HG02884 (cell line): ENCODE data around the gene ZNF200.
"Not testable (repeated sequence)": the region's sequence is repeated elsewhere in the genome, so short reads cannot be mapped to it uniquely, and the experiment has no call there.

Source experiments
- ATAC-seq: cut with Tn5 transposase; IDR thresholded peaks from one replicate; pipeline ENCODE4 v1.9.1; 2021; ENCODE audit warnings: mild to moderate bottlenecking, moderate library complexity; ENCODE audit not compliant: unreplicated experiment

ZNF200 gene, protein sequence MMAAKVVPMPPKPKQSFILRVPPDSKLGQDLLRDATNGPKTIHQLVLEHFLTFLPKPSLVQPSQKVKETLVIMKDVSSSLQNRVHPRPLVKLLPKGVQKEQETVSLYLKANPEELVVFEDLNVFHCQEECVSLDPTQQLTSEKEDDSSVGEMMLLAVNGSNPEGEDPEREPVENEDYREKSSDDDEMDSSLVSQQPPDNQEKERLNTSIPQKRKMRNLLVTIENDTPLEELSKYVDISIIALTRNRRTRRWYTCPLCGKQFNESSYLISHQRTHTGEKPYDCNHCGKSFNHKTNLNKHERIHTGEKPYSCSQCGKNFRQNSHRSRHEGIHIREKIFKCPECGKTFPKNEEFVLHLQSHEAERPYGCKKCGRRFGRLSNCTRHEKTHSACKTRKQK

DNA sequence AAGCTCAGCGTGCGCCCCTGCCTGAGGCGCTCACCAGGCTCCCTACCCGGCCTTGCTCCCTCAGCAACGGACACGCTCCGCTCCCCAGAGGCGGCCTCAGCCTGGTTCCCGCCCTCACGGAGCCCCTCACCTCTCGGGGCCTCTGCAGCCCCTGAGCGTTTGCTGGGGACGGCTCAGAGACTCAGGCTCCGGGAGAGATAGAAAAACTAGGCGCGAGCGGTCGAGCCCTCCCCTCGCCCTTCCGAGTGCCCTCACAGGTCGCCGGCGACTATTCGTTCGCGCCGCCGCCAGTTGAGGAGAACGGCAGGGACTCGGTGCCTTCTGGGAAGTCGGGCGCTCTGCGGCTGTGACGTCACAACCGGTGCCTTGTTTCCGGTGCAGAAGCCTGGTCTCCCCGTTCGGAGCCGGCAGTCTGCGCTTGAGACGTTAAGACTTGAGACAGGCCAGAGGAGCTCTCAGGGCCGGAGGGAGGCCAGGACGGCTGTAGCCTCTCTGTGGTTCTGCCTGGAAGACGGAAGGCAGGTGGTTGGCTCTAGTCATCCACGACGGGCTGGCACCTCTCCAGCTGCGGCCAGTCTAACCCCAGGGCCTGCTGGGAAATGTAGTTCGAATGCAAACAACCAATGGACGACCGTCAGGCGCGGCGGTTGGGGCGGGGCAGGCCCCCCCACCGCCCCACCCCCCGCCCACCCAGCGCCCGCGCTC, at the start of gene ZNF200:
Gene ZNF200, minus strand, starts transcription at position 302 of the 705 bp plus-strand sequence. CDS start 1,403 bp downstream, outside the sequence.
- peak; percentile 88 for ATAC-seq

DNA sequence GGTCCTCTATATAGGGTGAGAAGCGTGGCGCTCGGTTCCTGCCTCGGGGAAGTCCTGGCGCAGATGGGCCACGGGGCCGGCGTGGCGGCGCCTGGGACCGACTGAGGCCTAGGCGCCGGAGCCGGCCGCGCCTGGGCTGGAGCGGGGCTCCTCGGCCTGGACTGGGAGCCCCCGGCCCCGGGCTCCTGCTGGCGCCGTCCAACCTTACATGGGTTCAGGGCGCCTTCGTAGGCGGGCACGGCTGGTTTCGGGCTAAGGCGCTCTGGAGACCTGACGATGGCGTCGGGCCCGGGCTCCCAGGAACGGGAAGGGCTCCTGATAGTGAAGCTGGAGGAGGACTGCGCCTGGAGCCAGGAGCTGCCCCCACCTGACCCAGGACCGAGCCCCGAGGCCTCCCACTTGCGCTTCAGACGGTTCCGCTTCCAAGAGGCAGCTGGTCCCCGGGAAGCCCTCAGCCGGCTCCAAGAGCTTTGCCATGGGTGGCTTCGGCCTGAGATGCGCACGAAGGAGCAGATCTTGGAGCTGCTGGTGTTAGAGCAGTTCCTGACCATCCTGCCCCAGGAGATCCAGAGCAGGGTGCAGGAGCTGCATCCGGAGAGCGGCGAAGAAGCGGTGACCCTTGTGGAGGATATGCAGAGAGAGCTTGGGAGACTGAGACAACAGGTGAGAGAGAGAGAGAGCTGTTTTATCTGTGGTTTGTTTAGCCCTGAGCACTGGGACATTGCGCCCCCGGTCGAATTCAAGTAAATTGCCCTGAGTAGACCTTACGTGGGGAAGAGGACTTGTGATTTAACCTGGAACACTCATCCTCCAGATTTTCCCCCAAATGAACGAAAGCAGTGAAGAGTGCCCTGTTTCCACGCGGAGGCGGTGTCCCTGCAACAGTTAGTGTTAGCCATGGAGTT, 48.8 kb upstream of the ZNF200 start:
- ATAC-seq, result no peak

DNA sequence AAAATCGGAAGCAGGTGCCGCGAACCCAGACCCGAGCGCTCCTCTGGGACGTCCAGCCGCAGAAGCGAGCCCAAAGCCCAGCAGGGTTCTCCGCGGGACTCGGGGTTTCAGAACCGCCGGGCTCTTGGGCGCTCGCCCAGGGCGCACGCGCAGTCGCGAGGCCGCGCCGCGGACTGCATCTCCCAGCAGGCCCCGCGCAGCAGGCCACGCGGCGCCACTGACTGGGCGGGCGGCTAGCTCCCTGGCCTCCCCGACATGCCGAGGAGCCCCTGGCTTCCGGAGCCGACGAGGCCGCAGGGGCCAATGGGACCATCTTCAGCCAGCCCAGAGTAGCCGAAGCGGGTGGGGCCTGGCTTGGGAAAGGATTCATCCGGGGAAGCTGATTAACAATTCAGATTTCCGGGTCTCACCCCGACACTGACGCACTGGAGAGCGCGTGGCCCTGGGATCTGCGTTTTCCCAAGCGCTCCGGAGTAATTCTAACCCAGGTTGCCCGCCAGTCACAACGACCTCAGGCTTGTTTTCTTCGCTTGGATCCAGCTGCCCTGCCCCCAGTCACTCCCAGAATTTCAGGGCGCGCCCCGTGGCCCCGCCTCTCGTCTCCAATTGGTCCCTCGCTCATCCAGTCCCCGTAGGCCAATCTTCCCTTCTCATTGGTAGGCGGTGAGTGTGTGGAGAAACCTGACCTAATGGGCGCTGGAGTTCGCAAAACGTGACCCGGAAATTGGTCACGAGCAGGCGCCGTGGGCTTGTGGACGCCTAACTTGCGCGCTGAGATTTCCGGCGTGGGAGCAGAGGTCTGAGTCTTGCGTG, 48.0 kb upstream of the ZNF200 start, which contains the start of gene ZNF263:
Gene ZNF263, plus strand, starts transcription at position 762 of the 813 bp plus-strand sequence. CDS start 328 bp downstream, outside the sequence.
- peak; percentile 83 for ATAC-seq

DNA sequence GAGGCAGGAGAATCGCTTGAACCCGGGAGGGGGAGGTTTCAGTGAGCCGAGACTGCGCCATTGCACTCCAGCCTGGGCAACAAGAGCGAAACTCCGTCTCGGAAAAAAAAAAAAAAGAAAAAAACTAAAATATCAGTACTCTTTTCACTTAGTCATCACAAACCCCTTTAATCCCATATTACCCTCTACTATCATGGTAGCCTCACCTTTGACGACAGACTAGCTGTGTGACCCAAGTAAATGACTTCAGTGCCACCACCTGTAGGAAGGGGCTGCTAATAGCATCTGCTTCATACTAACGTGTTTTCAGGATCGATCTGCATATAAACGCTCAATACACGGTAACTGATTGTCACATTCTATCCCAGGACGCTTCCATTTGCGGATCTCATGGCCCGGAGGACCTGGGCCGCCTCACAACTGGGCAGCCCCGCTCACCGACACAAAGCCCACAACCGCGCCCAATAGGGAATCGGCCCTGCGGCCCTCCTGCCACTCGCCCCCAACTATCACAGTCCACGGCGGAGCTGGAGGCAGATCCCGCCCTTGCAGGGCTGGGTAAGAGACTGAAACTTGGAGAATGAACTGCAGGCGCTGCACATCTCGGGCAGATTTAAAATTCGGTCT, 47.3 kb upstream of the ZNF200 start:
- ATAC-seq, result peak; percentile 14

DNA sequence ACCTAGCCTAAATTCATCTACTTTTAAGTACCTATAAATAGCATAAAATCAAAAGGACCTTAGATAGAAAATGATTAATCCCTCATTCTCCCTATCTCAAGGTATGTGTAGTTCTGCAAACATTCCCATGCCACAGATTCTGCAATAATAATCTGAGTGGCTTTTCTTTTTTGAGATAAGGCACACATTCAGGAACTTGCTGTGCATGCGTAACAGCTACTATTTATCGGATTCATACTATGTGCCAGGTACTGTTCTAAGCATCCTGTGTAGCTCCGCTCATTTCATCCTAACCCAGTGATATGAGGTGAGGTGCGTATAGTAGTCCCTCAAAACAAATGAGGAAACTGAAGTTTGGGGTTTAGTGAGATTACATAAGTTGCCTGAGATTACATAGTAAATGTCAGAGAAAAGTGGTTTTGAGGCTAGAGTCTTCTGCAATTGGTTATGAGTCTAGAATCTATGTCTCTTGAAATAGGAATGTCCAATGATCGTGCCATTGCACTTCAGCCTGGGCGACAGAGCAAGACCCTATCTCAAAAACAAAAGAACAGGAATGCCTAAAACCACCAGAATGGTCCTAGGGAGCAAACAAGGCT, 46.4 kb upstream of the ZNF200 start:
- ATAC-seq, result no peak

DNA sequence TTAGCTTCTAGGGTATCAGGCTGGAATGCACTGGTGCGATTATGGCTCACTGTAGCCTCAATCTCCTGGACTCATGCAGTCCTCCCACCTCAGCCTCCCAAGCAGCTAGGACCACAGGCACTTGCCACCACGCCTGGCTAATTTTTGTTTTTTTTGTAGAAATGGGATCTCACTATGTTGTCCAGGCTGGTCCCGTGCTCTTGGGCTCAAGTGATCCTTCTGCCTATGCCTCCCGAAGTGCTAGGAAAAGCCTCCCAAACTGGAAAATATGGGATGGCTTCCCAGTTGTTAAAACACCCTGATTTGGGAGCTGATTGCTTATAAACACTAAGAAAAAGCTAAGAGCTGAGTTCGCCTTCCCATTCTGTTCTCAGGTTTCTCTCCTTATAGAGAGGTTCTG, 41.7 kb upstream of the ZNF200 start:
- ATAC-seq, result no peak

DNA sequence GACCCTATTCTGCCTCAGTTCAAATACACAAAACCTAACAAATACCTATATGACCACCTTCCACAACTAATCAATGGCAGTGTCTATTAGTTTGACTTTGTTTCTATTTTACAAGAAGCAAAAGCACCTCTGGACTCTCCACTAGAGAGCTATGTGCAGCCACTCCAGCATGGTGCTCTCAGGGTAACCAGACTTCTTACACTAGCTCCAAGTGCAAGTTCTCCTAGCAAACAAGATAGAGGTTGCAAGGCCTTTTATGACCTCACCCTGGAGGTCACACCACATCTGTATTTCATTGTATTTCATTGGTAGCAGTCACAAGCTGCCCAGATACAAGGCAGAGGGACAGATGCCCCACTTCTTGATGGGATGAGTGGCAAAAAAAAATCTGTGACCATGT, 40.0 kb upstream of the ZNF200 start:
- no peak for ATAC-seq

DNA sequence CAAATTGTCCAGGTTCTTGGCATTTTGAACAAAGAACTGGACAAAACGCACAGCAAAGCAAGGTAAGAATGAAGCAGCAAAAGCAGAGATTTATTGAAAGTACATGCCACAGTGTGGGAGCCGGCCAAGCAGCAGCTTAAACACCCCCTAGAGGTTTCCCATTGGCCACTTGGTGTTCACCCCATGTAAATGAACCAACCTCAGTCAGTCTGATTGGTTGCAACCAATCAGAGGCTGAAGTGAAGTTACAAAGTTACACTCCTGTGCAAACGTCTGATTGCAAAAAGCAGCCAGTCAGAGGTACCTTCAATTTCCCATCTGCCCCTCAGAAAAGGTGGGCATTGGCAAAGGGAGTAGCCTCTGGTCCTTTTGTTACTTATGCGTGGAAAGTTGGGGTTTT, 39.5 kb upstream of the ZNF200 start:
- no peak for ATAC-seq

DNA sequence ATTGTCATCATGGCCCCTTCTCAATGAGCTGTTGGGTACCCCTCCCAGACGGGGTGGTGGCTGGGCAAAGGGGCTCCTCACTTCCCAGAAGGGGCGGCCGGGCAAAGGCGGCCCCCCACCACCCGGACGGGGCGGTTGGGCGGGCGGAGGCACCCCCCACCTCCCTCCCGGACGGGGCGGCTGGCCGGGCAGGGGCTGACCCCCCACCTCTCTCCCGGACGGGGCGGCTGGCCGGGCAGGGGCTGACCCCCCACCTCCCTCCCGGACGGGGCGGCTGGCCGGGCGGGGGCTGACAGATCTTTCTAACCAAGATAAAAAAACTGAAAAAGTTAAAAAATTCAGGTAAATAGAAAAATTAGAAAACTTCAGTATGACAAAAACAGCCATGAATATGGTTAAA, 36.3 kb upstream of the ZNF200 start:
- ATAC-seq, result not testable (repeated sequence)

DNA sequence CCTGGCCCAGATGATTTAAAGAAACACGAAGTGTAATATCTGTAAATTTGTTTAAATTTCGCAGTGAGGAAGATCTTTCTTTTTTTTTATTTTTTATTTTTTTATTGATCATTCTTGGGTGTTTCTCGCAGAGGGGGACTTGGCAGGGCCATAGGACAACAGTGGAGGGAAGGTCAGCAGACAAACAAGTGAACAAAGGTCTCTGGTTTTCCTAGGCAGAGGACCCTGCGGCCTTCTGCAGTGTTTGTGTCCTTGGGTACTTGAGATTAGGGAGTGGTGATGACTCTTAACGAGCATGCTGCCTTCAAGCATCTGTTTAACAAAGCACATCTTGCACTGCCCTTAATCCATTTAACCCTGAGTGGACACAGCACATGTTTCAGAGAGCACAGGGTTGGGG, 35.8 kb upstream of the ZNF200 start:
- ATAC-seq, result not testable (repeated sequence)

DNA sequence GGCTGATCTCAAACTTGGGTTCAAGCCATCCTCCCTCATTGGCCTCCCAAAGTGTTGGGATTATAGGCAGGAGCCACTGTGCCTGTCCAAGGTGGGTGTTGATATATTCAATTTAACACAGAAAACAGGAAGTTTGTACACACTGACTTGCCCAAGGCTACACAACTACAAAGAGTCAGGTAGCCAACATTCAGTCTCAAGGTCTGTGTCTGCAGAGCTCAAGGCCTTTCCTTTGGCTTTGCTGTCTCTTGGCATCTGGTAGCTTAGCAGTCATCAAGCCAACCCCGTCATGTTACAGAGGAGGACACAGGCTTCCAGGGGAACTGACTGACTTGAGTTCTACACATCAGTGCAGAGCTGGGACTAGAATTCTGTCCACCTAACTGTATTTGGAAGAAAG, 33.3 kb upstream of the ZNF200 start:
- no peak for ATAC-seq

DNA sequence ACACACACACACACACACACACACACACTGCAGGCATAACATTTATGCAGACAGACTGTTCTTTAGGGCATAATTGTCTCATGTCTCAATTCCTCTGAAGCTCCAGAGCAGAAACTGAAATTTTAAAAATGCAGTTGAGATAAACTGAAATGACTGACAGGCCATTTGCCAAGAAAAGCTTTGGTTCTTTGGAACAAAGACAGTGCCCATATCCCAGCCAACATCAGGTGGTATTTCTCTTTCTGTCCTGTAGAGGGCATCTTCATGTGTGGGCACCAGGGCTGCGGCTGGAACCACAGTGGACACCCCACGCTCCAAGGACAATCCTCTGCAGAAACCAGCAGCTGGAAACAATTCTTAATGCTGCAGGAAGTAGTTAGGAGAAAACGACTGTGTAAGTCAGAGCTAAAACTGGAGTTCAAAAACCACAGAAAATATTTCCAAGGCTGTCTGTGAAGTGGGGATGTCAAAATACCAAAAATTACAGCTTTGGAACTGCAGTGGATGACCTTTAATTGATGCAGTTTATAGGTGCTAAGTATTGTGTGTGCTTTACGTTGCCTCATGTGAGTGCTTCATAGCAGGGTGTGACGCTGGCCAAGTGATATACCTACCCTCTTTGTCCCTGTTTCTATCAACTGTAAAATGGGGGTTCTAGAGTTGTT, 32.0 kb upstream of the ZNF200 start:
- ATAC-seq, result no peak

DNA sequence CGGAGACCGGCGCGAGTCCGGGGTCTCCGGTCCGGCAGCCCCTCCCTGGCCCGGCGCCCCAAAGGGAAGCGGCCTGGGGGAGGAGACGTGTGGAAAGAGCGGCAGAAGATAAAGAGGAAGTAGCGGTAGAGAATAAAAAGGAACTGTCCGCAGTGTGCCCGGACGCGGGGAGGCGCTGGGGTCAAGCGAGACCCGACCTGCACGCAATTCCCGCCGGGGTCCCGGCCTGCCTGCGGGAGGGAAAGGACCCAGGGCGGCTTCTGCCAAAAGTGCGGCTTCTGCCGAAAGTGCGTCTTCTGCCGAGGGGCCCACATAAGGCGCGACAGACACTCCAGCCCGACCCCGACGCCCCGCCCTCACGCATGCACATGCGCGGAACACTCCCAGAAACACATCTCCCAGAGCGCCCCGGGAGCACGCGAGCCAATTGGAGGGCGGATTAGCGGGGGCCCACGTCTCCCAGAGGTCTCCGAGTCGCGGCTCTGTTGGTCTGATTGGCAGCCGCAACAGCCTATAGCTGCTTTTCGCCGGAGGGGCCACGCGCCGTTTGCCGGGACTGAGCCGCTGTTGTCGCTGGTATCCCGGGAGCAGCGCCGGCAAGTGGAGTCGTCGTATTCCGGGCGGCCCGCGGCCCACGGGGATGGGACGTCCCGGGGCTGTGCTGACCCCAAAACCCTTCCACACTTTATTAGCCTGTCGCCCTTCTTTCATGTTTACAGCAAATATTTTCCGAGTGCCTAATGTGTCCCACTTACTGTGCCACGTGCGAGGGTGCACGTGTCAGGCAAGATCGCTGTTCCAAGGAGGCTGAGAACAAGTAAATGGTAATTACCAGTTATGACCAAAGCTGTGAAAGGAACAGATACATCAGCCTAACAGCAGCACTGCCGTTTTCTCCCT, 29.4 kb upstream of the ZNF200 start:
- peak; percentile 77 for ATAC-seq

DNA sequence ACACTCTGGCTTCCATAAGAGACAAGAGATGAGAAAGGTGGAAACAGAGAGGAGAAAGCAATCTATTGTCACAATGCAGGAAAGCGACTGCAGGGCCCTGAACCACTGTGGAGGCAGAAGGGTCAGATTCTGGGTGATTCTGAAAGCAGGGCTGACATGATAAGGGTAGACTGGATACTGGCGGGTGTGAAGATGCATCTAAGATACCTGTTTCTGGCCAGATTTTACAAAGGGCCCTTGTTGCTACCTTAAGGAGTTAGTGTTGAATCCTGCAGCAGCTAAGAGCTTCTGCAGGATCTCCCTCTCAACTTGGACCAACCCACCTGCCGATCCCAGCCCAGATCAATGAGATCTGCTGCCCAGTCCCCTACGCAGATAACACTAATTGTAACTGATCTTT, 27.6 kb upstream of the ZNF200 start:
- ATAC-seq, result no peak

DNA sequence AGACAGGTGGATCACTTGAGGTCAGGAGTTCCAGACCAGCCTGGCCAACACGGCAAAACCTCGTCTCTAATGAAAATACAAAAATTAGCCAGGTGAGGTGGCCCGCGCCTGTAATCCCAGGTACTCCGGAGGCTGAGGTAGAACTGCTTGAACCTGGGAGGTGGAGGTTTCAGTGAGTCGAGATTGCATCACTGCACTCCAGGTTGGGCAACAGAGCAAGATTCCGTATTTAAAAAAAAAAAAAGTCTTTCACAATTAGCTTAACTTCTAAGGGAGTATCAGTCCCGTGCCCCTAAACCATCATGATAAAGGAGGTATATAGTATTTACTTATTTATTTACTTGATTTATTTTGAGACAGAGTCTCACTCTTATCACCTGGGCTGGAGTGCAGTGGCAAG, 24.9 kb upstream of the ZNF200 start:
- ATAC-seq, result no peak

DNA sequence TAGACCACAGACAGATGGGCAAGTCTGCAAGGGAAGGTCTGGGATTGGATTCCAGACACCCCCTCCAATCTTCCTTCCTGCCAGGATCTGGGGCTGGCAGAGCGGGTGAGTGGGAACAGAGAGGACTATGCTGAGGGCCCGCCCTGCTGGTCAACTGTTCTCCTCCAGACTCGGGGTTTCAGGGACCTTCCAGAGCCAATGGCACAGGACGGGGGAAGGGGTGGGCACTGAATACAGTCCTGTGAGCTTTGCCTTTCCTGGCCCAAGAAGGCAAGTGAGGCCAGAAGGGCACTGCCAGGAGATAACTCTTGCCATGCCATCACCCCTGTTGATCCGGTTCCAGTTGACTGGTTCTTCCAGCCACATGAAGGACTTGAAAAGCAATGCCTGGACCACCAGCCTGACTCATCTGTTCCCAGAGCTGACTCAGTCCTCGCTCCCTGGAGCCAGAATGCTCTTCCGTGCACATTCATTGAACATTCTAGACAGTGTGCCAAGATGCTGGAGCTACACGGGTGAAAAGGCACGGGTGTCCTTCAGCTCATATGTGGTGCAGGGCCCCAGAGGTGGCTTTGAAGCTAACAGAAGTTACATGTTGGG, 22.0 kb upstream of the ZNF200 start:
- no peak for ATAC-seq

DNA sequence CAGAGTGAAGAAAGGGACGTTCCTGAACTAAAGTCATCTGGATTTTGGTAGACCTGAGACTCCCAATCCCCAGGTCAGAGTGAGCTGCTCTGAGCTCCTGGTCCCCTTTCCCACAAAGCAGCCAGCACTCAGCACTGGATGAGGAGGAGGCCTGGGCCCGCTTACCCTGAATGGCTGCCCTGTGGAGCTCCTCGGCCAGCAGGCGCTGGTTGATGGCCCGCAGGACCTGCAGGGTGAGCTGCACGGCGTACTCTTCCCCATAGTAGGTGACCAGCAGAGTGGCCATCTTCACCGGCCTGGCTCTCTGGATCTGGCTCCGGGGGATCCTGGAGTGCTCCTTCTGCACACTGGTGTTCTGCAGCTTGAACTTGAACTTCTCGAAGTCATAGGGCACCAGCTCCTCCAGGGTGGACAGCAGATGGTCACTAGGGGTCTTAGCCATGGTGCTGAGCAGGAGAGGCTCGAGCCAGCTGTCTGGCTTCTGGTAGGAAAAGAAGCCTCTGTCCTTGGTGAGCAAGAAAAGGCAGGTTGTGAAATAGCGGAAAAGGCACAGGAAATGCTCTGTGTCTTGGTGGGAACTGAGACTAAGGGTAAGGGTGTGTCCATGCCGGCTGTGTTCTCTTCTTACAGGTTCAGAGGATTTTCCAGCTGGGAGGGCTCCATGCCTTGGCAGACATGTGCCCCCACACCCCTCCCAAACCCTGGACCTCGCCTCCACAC, 21.3 kb upstream of the ZNF200 start, which contains the start of gene MEFV:
Gene MEFV, minus strand, starts transcription at position 488 of the 720 bp plus-strand sequence. Its CDS starts 46 bp downstream, at position 442.
- no peak for ATAC-seq
